SKM-1 treated with dmso at 0.1 percent for 144 hours (cell line): Measurements from ENCODE around the gene DNAJC3.
"Not testable (repeated sequence)": the region's sequence is repeated elsewhere in the genome, so short reads cannot be mapped to it uniquely, and the experiment has no call there.

Experiments used
- DNase-seq: peaks from one replicate; lab custom pipeline; 2025; ENCODE audit not compliant: unreplicated experiment; lab: John Stamatoyannopoulos, UW

The DNAJC3 gene

GRCh38 chr13:95671597-95671996 lies 5.3 kb upstream of the DNAJC3 start:
- DNase-seq: no peak

- peak; percentile 56 for DNase-seq
Measured at GRCh38 chr13:95676105-95676761, 706 bp upstream of the DNAJC3 start.

- DNase-seq: no peak
Measured at GRCh38 chr13:95677564-95678266, 776 bp downstream of the DNAJC3 start.

- no peak for DNase-seq
Measured at GRCh38 chr13:95678967-95679366, 2.0 kb downstream of the DNAJC3 start.

GRCh38 chr13:95679722-95680121 lies 2.8 kb downstream of the DNAJC3 start:
- no peak for DNase-seq

GRCh38 chr13:95684418-95684817 lies 7.5 kb downstream of the DNAJC3 start:
- DNase-seq: no peak

GRCh38 chr13:95684960-95685359 lies 8.0 kb downstream of the DNAJC3 start:
- not testable (repeated sequence) for DNase-seq

- no peak for DNase-seq
Measured at GRCh38 chr13:95689582-95689926, 12.6 kb downstream of the DNAJC3 start.

- not testable (repeated sequence) for DNase-seq
Measured at GRCh38 chr13:95690986-95691385, 14.0 kb downstream of the DNAJC3 start.

GRCh38 chr13:95697052-95697680 lies 20.2 kb downstream of the DNAJC3 start:
- DNase-seq: no peak

- no peak for DNase-seq
Measured at GRCh38 chr13:95698047-95698749, 21.3 kb downstream of the DNAJC3 start.

GRCh38 chr13:95703576-95703975 lies 26.6 kb downstream of the DNAJC3 start:
- no peak for DNase-seq

- DNase-seq: no peak
Measured at GRCh38 chr13:95704510-95704909, 27.6 kb downstream of the DNAJC3 start.

- no peak for DNase-seq
Measured at GRCh38 chr13:95706356-95706755, 29.4 kb downstream of the DNAJC3 start.

- no peak for DNase-seq
Measured at GRCh38 chr13:95707035-95707434, 30.1 kb downstream of the DNAJC3 start.

- DNase-seq: peak; percentile 55
Measured at GRCh38 chr13:95707442-95708390, 30.8 kb downstream of the DNAJC3 start.

GRCh38 chr13:95708391-95708774 lies 31.4 kb downstream of the DNAJC3 start:
- DNase-seq: peak; percentile 29

- no peak for DNase-seq
Measured at GRCh38 chr13:95708811-95709500, 32.0 kb downstream of the DNAJC3 start.

- DNase-seq: no peak
Measured at GRCh38 chr13:95710313-95710712, 33.4 kb downstream of the DNAJC3 start.

GRCh38 chr13:95712846-95713245 lies 35.9 kb downstream of the DNAJC3 start:
- DNase-seq: not testable (repeated sequence)
